ENCODE data around the gene COL18A1.

Gene COL18A1

GRCh38 chr21:45490049-45490731, 85.2 kb downstream of the COL18A1 start:
- intact Hi-C loops (cut with micrococcal nuclease): no loop called here
- Mint-ChIP-seq H3K27me3 (no peaks in the 10 kb centered on the region), H3K9me3 (no peaks in the 10 kb centered on the region), H3K36me3 (ENCODE audit: low read depth) (peaks cover 4% of the 10 kb centered on the region), H3K27ac (no peak overlapping the region), H3K4me3 (no peak overlapping the region), H3K4me1 (ENCODE audit: low read depth) (peaks cover 6% of the 10 kb centered on the region)

- intact Hi-C loops (cut with micrococcal nuclease): no loop called here
- H3K4me1 Mint-ChIP-seq (ENCODE audit: low read depth): peaks cover 6% of the 10 kb centered on the region
- no peaks in the 10 kb centered on the region for H3K9me3 Mint-ChIP-seq
- no peak overlapping the region for H3K4me3 Mint-ChIP-seq
- H3K27me3 Mint-ChIP-seq: no peaks in the 10 kb centered on the region
- no peak overlapping the region for H3K27ac Mint-ChIP-seq
- H3K36me3 Mint-ChIP-seq (ENCODE audit: low read depth): peaks cover 5% of the 10 kb centered on the region
Observed at GRCh38 chr21:45491056-45491455, 86.1 kb downstream of the COL18A1 start.

- peaks cover 5% of the 10 kb centered on the region for H3K36me3 Mint-ChIP-seq (ENCODE audit: low read depth)
- intact Hi-C loops (cut with micrococcal nuclease): no loop called here
- no peak overlapping the region for H3K27ac Mint-ChIP-seq
- H3K9me3 Mint-ChIP-seq: no peaks in the 10 kb centered on the region
- peaks cover 6% of the 10 kb centered on the region for H3K4me1 Mint-ChIP-seq (ENCODE audit: low read depth)
- no peak overlapping the region for H3K4me3 Mint-ChIP-seq
- no peaks in the 10 kb centered on the region for H3K27me3 Mint-ChIP-seq
Observed at GRCh38 chr21:45491623-45492022, 86.7 kb downstream of the COL18A1 start.

GRCh38 chr21:45492765-45493164, 87.8 kb downstream of the COL18A1 start:
- Mint-ChIP-seq H3K27ac (no peak overlapping the region), H3K9me3 (no peaks in the 10 kb centered on the region), H3K4me1 (ENCODE audit: low read depth) (peaks cover 6% of the 10 kb centered on the region), H3K27me3 (peaks cover 2% of the 10 kb centered on the region), H3K4me3 (no peak overlapping the region), H3K36me3 (ENCODE audit: low read depth) (peaks cover 15% of the 10 kb centered on the region)
- intact Hi-C loops (cut with micrococcal nuclease): no loop called here

GRCh38 chr21:45493401-45494001, 88.5 kb downstream of the COL18A1 start:
- H3K9me3 Mint-ChIP-seq: no peaks in the 10 kb centered on the region
- H3K27ac Mint-ChIP-seq: no peak overlapping the region
- intact Hi-C loops (cut with micrococcal nuclease): no loop called here
- H3K36me3 Mint-ChIP-seq (ENCODE audit: low read depth): peaks cover 15% of the 10 kb centered on the region
- peaks cover 2% of the 10 kb centered on the region for H3K27me3 Mint-ChIP-seq
- H3K4me3 Mint-ChIP-seq: no peak overlapping the region
- H3K4me1 Mint-ChIP-seq (ENCODE audit: low read depth): peaks cover 6% of the 10 kb centered on the region

GRCh38 chr21:45494135-45494850, 89.3 kb downstream of the COL18A1 start:
- peaks cover 15% of the 10 kb centered on the region for H3K36me3 Mint-ChIP-seq (ENCODE audit: low read depth)
- no peaks in the 10 kb centered on the region for H3K9me3 Mint-ChIP-seq
- peaks cover 6% of the 10 kb centered on the region for H3K4me1 Mint-ChIP-seq (ENCODE audit: low read depth)
- no peak overlapping the region for H3K27ac Mint-ChIP-seq
- H3K27me3 Mint-ChIP-seq: peaks cover 8% of the 10 kb centered on the region
- no peak overlapping the region for H3K4me3 Mint-ChIP-seq
- intact Hi-C loops (cut with micrococcal nuclease): no loop called here

- H3K4me3 Mint-ChIP-seq: no peak overlapping the region
- H3K9me3 Mint-ChIP-seq: no peaks in the 10 kb centered on the region
- H3K27ac Mint-ChIP-seq: no peak overlapping the region
- peaks cover 11% of the 10 kb centered on the region for H3K27me3 Mint-ChIP-seq
- intact Hi-C loops (cut with micrococcal nuclease): no loop called here
- H3K4me1 Mint-ChIP-seq (ENCODE audit: low read depth): peaks cover 6% of the 10 kb centered on the region
- peaks cover 15% of the 10 kb centered on the region for H3K36me3 Mint-ChIP-seq (ENCODE audit: low read depth)
Observed at GRCh38 chr21:45494851-45495680, 90.1 kb downstream of the COL18A1 start.

- peaks cover 15% of the 10 kb centered on the region for H3K36me3 Mint-ChIP-seq (ENCODE audit: low read depth)
- intact Hi-C loops (cut with micrococcal nuclease): no loop called here
- no peaks in the 10 kb centered on the region for H3K9me3 Mint-ChIP-seq
- H3K27me3 Mint-ChIP-seq: peaks cover 11% of the 10 kb centered on the region
- H3K4me1 Mint-ChIP-seq (ENCODE audit: low read depth): peaks cover 6% of the 10 kb centered on the region
- H3K27ac Mint-ChIP-seq: no peak overlapping the region
- H3K4me3 Mint-ChIP-seq: no peak overlapping the region
Observed at GRCh38 chr21:45496151-45496967, 91.4 kb downstream of the COL18A1 start.

- Mint-ChIP-seq H3K36me3 (ENCODE audit: low read depth) (peaks cover 15% of the 10 kb centered on the region), H3K4me3 (no peak overlapping the region), H3K4me1 (ENCODE audit: low read depth) (no peaks in the 10 kb centered on the region), H3K27me3 (peaks cover 11% of the 10 kb centered on the region), H3K27ac (no peak overlapping the region), H3K9me3 (no peaks in the 10 kb centered on the region)
- intact Hi-C loops (cut with micrococcal nuclease): no loop called here
Observed at GRCh38 chr21:45496968-45497845, 92.2 kb downstream of the COL18A1 start.

GRCh38 chr21:45497846-45498645, 93.1 kb downstream of the COL18A1 start:
- intact Hi-C loops (cut with micrococcal nuclease): no loop called here
- H3K4me3 Mint-ChIP-seq: no peak overlapping the region
- H3K27ac Mint-ChIP-seq: no peak overlapping the region
- peaks cover 11% of the 10 kb centered on the region for H3K27me3 Mint-ChIP-seq
- no peaks in the 10 kb centered on the region for H3K4me1 Mint-ChIP-seq (ENCODE audit: low read depth)
- peaks cover 15% of the 10 kb centered on the region for H3K36me3 Mint-ChIP-seq (ENCODE audit: low read depth)
- H3K9me3 Mint-ChIP-seq: no peaks in the 10 kb centered on the region

- no peak overlapping the region for H3K4me3 Mint-ChIP-seq
- H3K27me3 Mint-ChIP-seq: peaks cover 11% of the 10 kb centered on the region
- H3K9me3 Mint-ChIP-seq: no peaks in the 10 kb centered on the region
- peaks cover 15% of the 10 kb centered on the region for H3K36me3 Mint-ChIP-seq (ENCODE audit: low read depth)
- intact Hi-C loops (cut with micrococcal nuclease): no loop called here
- H3K27ac Mint-ChIP-seq: no peak overlapping the region
- H3K4me1 Mint-ChIP-seq (ENCODE audit: low read depth): no peaks in the 10 kb centered on the region
Observed at GRCh38 chr21:45498646-45499000, 93.7 kb downstream of the COL18A1 start.

- H3K4me1 Mint-ChIP-seq (ENCODE audit: low read depth): no peaks in the 10 kb centered on the region
- peaks cover 15% of the 10 kb centered on the region for H3K36me3 Mint-ChIP-seq (ENCODE audit: low read depth)
- H3K9me3 Mint-ChIP-seq: no peaks in the 10 kb centered on the region
- intact Hi-C loops (cut with micrococcal nuclease): no loop called here
- peaks cover 11% of the 10 kb centered on the region for H3K27me3 Mint-ChIP-seq
- H3K4me3 Mint-ChIP-seq: no peak overlapping the region
- H3K27ac Mint-ChIP-seq: no peak overlapping the region
Observed at GRCh38 chr21:45499201-45499750, 94.3 kb downstream of the COL18A1 start.

Measured in dendritic cell treated with granulocyte-macrophage colony-stimulating factor and Interleukin-4, amounts not matched to agents 40 ng/mL and 50 ng/mL, for 4 days (primary cell).